NCI-H2196 (cell line): ENCODE results near the gene UFL1.
A peak's percentile ranks its signal among the peaks of the same experiment; 100 is the strongest.
"Not testable (repeated sequence)": the region's sequence is repeated elsewhere in the genome, so short reads cannot be mapped to it uniquely, and the experiment has no call there.

Experiments used
- DNase-seq: peaks from one replicate; lab custom pipeline; 2025; ENCODE audit not compliant: unreplicated experiment; lab: John Stamatoyannopoulos, UW

Gene UFL1

GRCh38 chr6:96521644-96522464, at the start of gene UFL1:
Gene UFL1, plus strand, starts transcription at chr6:96521806. Its CDS starts 68 bp downstream, at chr6:96521874.
- DNase-seq, result peak; percentile 90

GRCh38 chr6:96472291-96472690, 49.3 kb upstream of the UFL1 start:
- DNase-seq, result not testable (repeated sequence)

GRCh38 chr6:96478695-96479094, 42.9 kb upstream of the UFL1 start:
- DNase-seq, result no peak

GRCh38 chr6:96491926-96492325, 29.7 kb upstream of the UFL1 start:
- DNase-seq, result no peak

GRCh38 chr6:96499781-96500180, 21.8 kb upstream of the UFL1 start:
- no peak for DNase-seq

- no peak for DNase-seq
Observed at GRCh38 chr6:96502915-96503314, 18.7 kb upstream of the UFL1 start.

GRCh38 chr6:96505363-96505762, 16.2 kb upstream of the UFL1 start:
- DNase-seq, result no peak

- DNase-seq, result no peak
Observed at GRCh38 chr6:96509281-96509680, 12.3 kb upstream of the UFL1 start.

GRCh38 chr6:96520171-96521115, 1.2 kb upstream of the UFL1 start:
- DNase-seq, result no peak

- DNase-seq, result no peak
Observed at GRCh38 chr6:96521306-96521643, 331 bp upstream of the UFL1 start.

GRCh38 chr6:96522465-96523009, 931 bp downstream of the UFL1 start:
- peak; percentile 22 for DNase-seq

- no peak for DNase-seq
Observed at GRCh38 chr6:96528193-96528592, 6.6 kb downstream of the UFL1 start.

- no peak for DNase-seq
Observed at GRCh38 chr6:96532399-96532798, 10.8 kb downstream of the UFL1 start.

- DNase-seq, result no peak
Observed at GRCh38 chr6:96537726-96538125, 16.1 kb downstream of the UFL1 start.

GRCh38 chr6:96542702-96543101, 21.1 kb downstream of the UFL1 start:
- DNase-seq, result no peak

- no peak for DNase-seq
Observed at GRCh38 chr6:96545882-96546281, 24.3 kb downstream of the UFL1 start.

GRCh38 chr6:96547654-96548053, 26.0 kb downstream of the UFL1 start:
- no peak for DNase-seq

GRCh38 chr6:96554558-96554957, 33.0 kb downstream of the UFL1 start:
- DNase-seq, result no peak

GRCh38 chr6:96559740-96560139, 38.1 kb downstream of the UFL1 start:
- DNase-seq, result not testable (repeated sequence)

- DNase-seq, result no peak
Observed at GRCh38 chr6:96562886-96563285, 41.3 kb downstream of the UFL1 start, which contains the start of gene FHL5. Gene FHL5, plus strand, starts transcription at chr6:96563128. Its CDS starts 40,486 bp downstream, at chr6:96603614.

- no peak for DNase-seq
Observed at GRCh38 chr6:96563853-96564252, 42.2 kb downstream of the UFL1 start.

GRCh38 chr6:96570053-96570452, 48.4 kb downstream of the UFL1 start:
- no peak for DNase-seq
